ENCODE measurements around the gene FOXP2. TPM values are rescaled to one million over a fixed set of nuclear protein-coding genes. Genes with fewer than 3 reads are reported as not detected.

FOXP2 gene
- total RNA-seq, 1 experiment from 2014 or later: 0.17 TPM

GRCh38 chr7:114650491-114650890, 235.9 kb downstream of the FOXP2 start (continued):
- TF ChIP-seq PRDM15 (CRISPR knock-in tag; IDR thresholded peaks at IDR 0.05) (no peak), GABPB1 (CRISPR knock-in tag; IDR thresholded peaks at IDR 0.05) (no peak), ERG (CRISPR knock-in tag; IDR thresholded peaks at IDR 0.05) (no peak), ZNF263 (CRISPR knock-in tag; IDR thresholded peaks at IDR 0.05; ENCODE audit: low read depth) (no peak), EMX1 (CRISPR knock-in tag; IDR thresholded peaks at IDR 0.05) (no peak), ZNF281 (CRISPR knock-in tag; IDR thresholded peaks at IDR 0.05) (no peak), AFF4 (CRISPR knock-in tag; IDR thresholded peaks at IDR 0.05; ENCODE audit: borderline replicate concordance) (no peak), ZSCAN18 (CRISPR knock-in tag; IDR thresholded peaks at IDR 0.05) (no peak), GRHL2 (CRISPR knock-in tag; IDR thresholded peaks at IDR 0.05; ENCODE audit: insufficient replicate concordance, severe bottlenecking) (no peak), TCF7 (CRISPR knock-in tag; IDR thresholded peaks at IDR 0.05; ENCODE audit: low read depth) (no peak)

- H3K9me3 Mint-ChIP-seq: no peaks in the 10 kb centered on the region
- peaks cover 42% of the 10 kb centered on the region for H3K4me1 Mint-ChIP-seq
- no peaks in the 10 kb centered on the region for H3K36me3 Mint-ChIP-seq
- H3K4me3 Mint-ChIP-seq: no peak overlapping the region
- DNase-seq (ENCODE audit: low spot score): no peak
- H3K27me3 Mint-ChIP-seq (ENCODE audit: low read depth): no peaks in the 10 kb centered on the region
- no peak overlapping the region for H3K27ac Mint-ChIP-seq
- ChIA-PET CTCF (no interaction called here), POLR2A (no interaction called here)
- no peak for ATAC-seq
- no peak for TF ChIP-seq ZNF425 (CRISPR knock-in tag; conservative IDR thresholded peaks at IDR 0.05)
- no peak for TF ChIP-seq NR1H2 (CRISPR knock-in tag; IDR thresholded peaks at IDR 0.05)
- no peak for TF ChIP-seq CREM (CRISPR knock-in tag; IDR thresholded peaks at IDR 0.05)
- TF ChIP-seq NFE2L1 (CRISPR knock-in tag; IDR thresholded peaks at IDR 0.05): no peak
- TF ChIP-seq AFF4 (CRISPR knock-in tag; IDR thresholded peaks at IDR 0.05; ENCODE audit: borderline replicate concordance): no peak
- no peak for TF ChIP-seq CDX4 (CRISPR knock-in tag; IDR thresholded peaks at IDR 0.05; ENCODE audit: borderline replicate concordance)
- no peak for TF ChIP-seq ZNF396 (CRISPR knock-in tag; IDR thresholded peaks at IDR 0.05; ENCODE audit: borderline replicate concordance)
Observed at GRCh38 chr7:114652041-114652440, 237.4 kb downstream of the FOXP2 start.

Measured in WTC11 (cell line).